K562 (cell line): ENCODE data around the gene PXK. TPM values are rescaled to one million over a fixed set of nuclear protein-coding genes. Genes with fewer than 3 reads are reported as not detected.
A peak's percentile ranks its signal among the peaks of the same experiment; 100 is the strongest.

ENCODE experiments used
- ATAC-seq: fragments of 200-7000 bp; cut with Tn5 transposase; 3 replicates; pipeline ENCODE4 v1.9.1; 2020; ENCODE audit warnings: moderate library complexity
- BruUV-seq: library from RNA; stranded (reverse); fragments of 400-500 nt; replicated peaks from 2 replicates; lab custom pipeline; 2021; lab: Mats Ljungman, UMichigan
- CTCF ChIA-PET: fragments of 300-600 bp; formaldehyde crosslinking; extraction: SDS; loops from one replicate; lab custom pipeline; 2021; ENCODE audit warnings: low intra/inter-chr PET ratio; lab: Yijun Ruan, JAX
- POLR2A ChIA-PET: fragments of 300-600, 350-650 bp; sonication (Branson Sonifier 250); formaldehyde crosslinking; extraction: SDS; loops from one replicate; lab custom pipeline; 2021; ENCODE audit warnings: antibody characterized with exemption, inconsistent platforms; lab: Yijun Ruan, JAX
- DNase-seq, 4 experiments: peaks; one replicate each; pipeline versions ENCODE4 v3.0.0 to v3.0.0-alpha.2; 2011 to 2018; ENCODE audit warnings: low spot score in 3 of 4, mixed read lengths in 3 of 4; ENCODE audit errors: extremely low read depth in 1 of 4
- FAIRE-seq: peaks from 2 replicates; lab custom pipeline; 2011; peaks lifted over from hg19 to GRCh38; lab: Jason Lieb, UNC
- H2AFZ ChIP-seq: 2 replicates; pipeline ENCODE4 v1.6.0; 2011; ENCODE audit warnings: low read depth, low read length, control low read depth, inconsistent platforms
- H3K27ac ChIP-seq: fragments of 200-600 bp; 3 replicates; pipeline ENCODE4 v1.8.0; 2011; ENCODE audit warnings: low read depth, mild to moderate bottlenecking, control low read depth, inconsistent platforms, low read length, moderate library complexity, mixed read lengths; ENCODE audit errors: extremely low read depth
- H3K27me3 ChIP-seq, 2 experiments: fragments of 300-600 bp in 1 of 2; 2 replicates in 1 of 2; 3 replicates in 1 of 2; pipeline versions ENCODE4 v1.6.0 to v1.8.0; 2011; ENCODE audit warnings: inconsistent platforms in 2 of 2, low read length in 2 of 2, mild to moderate bottlenecking in 1 of 2, mixed read lengths in 1 of 2, moderate library complexity in 1 of 2; ENCODE audit not compliant: control insufficient read depth in 2 of 2, insufficient read depth in 2 of 2
- H3K36me3 ChIP-seq: fragments of 300-600 bp; 3 replicates; pipeline ENCODE4 v1.8.0; 2011; ENCODE audit warnings: mild to moderate bottlenecking, low read length, inconsistent platforms; ENCODE audit not compliant: control insufficient read depth, insufficient read depth
- H3K4me1 ChIP-seq, 2 experiments: fragments of 200-600 bp in 1 of 2; replicated peaks in 1 of 2; 2 replicates in 1 of 2; 3 replicates in 1 of 2; pipeline versions ENCODE4 v1.5.1 to v1.8.0; 2011; ENCODE audit warnings: inconsistent platforms in 2 of 2, low read length in 2 of 2, mild to moderate bottlenecking in 1 of 2, mixed read lengths in 1 of 2, moderate library complexity in 1 of 2; ENCODE audit not compliant: control insufficient read depth in 2 of 2, insufficient read depth in 2 of 2
- H3K4me2 ChIP-seq: 2 replicates; pipeline ENCODE4 v1.6.1; 2011; ENCODE audit warnings: low read length, control low read depth, inconsistent platforms, mixed read lengths; ENCODE audit not compliant: insufficient read depth
- H3K4me3 ChIP-seq: fragments of 200-600 bp; sonication (generic), shearing (Covaris generic); 2 replicates; pipeline ENCODE4 v1.5.1; 2016; ENCODE audit warnings: control low read depth, inconsistent platforms
- H3K79me2 ChIP-seq: fragments of 200-600 bp; 3 replicates; pipeline ENCODE4 v1.8.0; 2011; ENCODE audit warnings: low read length, inconsistent platforms; ENCODE audit not compliant: control insufficient read depth, insufficient read depth
- H3K9ac ChIP-seq, 2 experiments: 2 replicates each; pipeline versions ENCODE4 v1.6.0 to v1.6.1; 2011; ENCODE audit warnings: low read depth in 2 of 2, low read length in 2 of 2, control low read depth in 1 of 2, inconsistent platforms in 1 of 2, mild to moderate bottlenecking in 1 of 2, mixed read lengths in 1 of 2; ENCODE audit not compliant: insufficient read depth in 1 of 2
- H3K9me1 ChIP-seq: one replicate; pipeline ENCODE4 v1.6.0; 2011; ENCODE audit warnings: inconsistent platforms, mild to moderate bottlenecking, low read length, moderate library complexity; ENCODE audit not compliant: control insufficient read depth, insufficient read depth
- H3K9me3 ChIP-seq: replicated peaks from 2 replicates; pipeline ENCODE4 v1.5.1; 2011; ENCODE audit warnings: low read depth, low read length, inconsistent platforms; ENCODE audit not compliant: control insufficient read depth, insufficient read depth
- H4K20me1 ChIP-seq: replicated peaks from 2 replicates; pipeline ENCODE4 v1.6.1; 2011; ENCODE audit warnings: low read length, inconsistent platforms, mixed read lengths; ENCODE audit not compliant: control insufficient read depth, insufficient read depth
- CTCF ChIP-seq, 3 experiments: IDR thresholded peaks in 2 of 3; conservative IDR thresholded peaks in 1 of 3; 2 replicates each; pipeline ENCODE4 v1.5.1; 2011 to 2012; ENCODE audit warnings: low read length in 3 of 3, mild to moderate bottlenecking in 3 of 3, control low read depth in 2 of 3, improper control_type of control experiment in 1 of 3, inconsistent platforms in 1 of 3, low read depth in 1 of 3, mixed read lengths in 1 of 3, moderate library complexity in 1 of 3; ENCODE audit not compliant: insufficient read depth in 2 of 3
- REST ChIP-seq, 2 experiments: fragments of 450-650 bp; formaldehyde crosslinking in 1 of 2; IDR thresholded peaks; 2 replicates each; pipeline versions ENCODE4 v1.4.0 to v1.6.1; 2014 to 2020; ENCODE audit warnings: mild to moderate bottlenecking in 2 of 2, borderline replicate concordance in 1 of 2, low read depth in 1 of 2
- SAFB2 ChIP-seq: fragments of 200-400 bp; formaldehyde crosslinking; IDR thresholded peaks from 2 replicates; pipeline ENCODE4 v1.6.1; 2018; ENCODE audit warnings: borderline replicate concordance, low read length, low read depth, moderate library complexity; ENCODE audit not compliant: severe bottlenecking
- SMC3 ChIP-seq: conservative IDR thresholded peaks from 2 replicates; pipeline ENCODE4 v1.6.1; 2011; ENCODE audit warnings: low read depth, low read length, improper control_type of control experiment; ENCODE audit not compliant: insufficient read depth
- ZBTB1 ChIP-seq: sonication (generic); formaldehyde crosslinking; IDR thresholded peaks from 2 replicates; pipeline ENCODE4 v1.8.1; 2023; ENCODE audit warnings: missing genetic modification reagents, low read depth, mild to moderate bottlenecking, borderline replicate concordance
- in situ Hi-C: fragments of 300-500 bp; cut with MboI; formaldehyde crosslinking; loops from 4 replicates; pipeline ENCODE4 v1.15.0; 2018; ENCODE audit warnings: inconsistent platforms, mixed read lengths
- intact Hi-C: fragments of 100-400 bp; cut with micrococcal nuclease; formaldehyde crosslinking; loops from 2 replicates; pipeline ENCODE4 v1.14.2; 2022
- polyA plus RNA-seq, 8 experiments: library from polyadenylated mRNA; depleted of rRNA in 4 of 8; stranded (reverse) in 5 of 8; unstranded in 3 of 8; fragments of >200 nt; fragmentation: Nextera tagmentation in 2 of 8; fragmentation: Illumina TruSeq in 1 of 8; extraction: Ambion mirVana in 2 of 8; extraction: Trizol in 1 of 8; gene quantifications; 2 replicates each; pipeline versions ENCODE4 v1.2.1 to v1.2.3, GENCODE V29; 2011 to 2014; ENCODE audit warnings: inconsistent platforms in 1 of 8, missing spikeins in 1 of 8
- total RNA-seq, 7 experiments: library from RNA; depleted of rRNA in 6 of 7; stranded (reverse); fragments of >200 nt in 6 of 7; fragmentation: Illumina TruSeq in 2 of 7; extraction: Trizol in 2 of 7; gene quantifications; 2 replicates each; pipeline versions ENCODE4 v1.2.1 to v1.2.3, GENCODE V29; 2011 to 2021; ENCODE audit warnings: low replicate concordance in 1 of 7
- TF ChIP-seq, protein P1 (sequence below): IDR thresholded peaks from 2 replicates; pipeline ENCODE4 v1.6.1; 2012; ENCODE audit warnings: low read depth, low read length, improper control_type of control experiment, borderline replicate concordance

The PXK gene
- total and polyA plus RNA-seq, 9 of the 15 experiments (the other 6 are each of a cell fraction or from before 2014, with no cell fraction given) = 3.3 to 19.9 (median 11.3) TPM

DNA sequence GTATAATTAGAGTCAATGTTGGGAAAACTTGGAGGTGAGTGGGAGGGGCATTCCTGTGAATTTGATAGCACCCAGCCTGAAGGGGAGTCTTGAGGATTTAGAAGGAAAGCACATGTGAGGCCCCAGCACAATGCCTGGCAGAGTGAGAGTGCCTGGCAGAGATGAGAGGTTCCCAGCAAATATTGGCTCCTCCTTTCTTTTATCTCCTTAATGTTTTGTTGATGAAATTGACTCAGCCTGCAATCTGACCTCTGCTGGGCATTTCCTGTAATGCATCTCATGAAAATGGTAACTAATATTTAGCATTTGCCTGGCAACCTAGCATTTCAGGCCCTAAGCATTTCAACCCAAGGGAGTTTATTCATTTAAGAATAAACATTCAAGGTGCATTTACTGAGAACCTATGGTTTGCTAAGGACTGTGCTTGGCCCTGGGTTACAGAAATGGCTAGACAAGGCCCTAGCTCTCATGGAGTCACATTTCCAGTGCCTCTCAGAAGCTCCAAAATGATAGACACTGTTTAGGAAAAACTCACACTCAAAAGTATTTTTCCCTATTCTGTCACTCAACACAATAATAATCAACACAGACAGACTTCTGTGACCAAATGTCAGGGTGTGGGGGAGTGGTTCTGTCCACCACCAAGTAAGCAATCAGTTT lies 82.0 kb downstream of the PXK start:
- H3K4me2 ChIP-seq = no peak overlapping the region
- H4K20me1 ChIP-seq = no peaks in the 10 kb centered on the region
- no peak overlapping the region for H3K4me3 ChIP-seq
- H3K27ac ChIP-seq = no peak overlapping the region
- H3K9me1 ChIP-seq = no peaks in the 10 kb centered on the region
- FAIRE-seq (peak; percentile 90), DNase-seq (peak; percentile 30 to 47 (median 36)), ATAC-seq (peak; percentile 67)
- H3K4me1 ChIP-seq = peaks cover 0 to 6% of the 10 kb centered on the region in 2 experiments; a peak in 2 of 5 replicates
- H2AFZ ChIP-seq = no peak overlapping the region
- H3K9ac ChIP-seq = no peak overlapping the region
- no peaks in the 10 kb centered on the region for H3K79me2 ChIP-seq
- no peaks in the 10 kb centered on the region for H3K27me3 ChIP-seq
- in situ Hi-C loops (loop anchor here (5.0 to 10.0 kb wide), 2 partner anchors 87 to 230 kb away; no protein-coding TSS in a partner anchor), intact Hi-C loops (loop anchor here (1.0 to 5.0 kb wide), 2 partner anchors 93 to 107 kb away; partner anchors contain the start of genes HTD2 and RPP14)
- no peaks in the 10 kb centered on the region for H3K9me3 ChIP-seq
- no TSS peak for BruUV-seq
- CTCF ChIA-PET = interaction anchor here (0.8 to 1.4 kb wide), 4 partner anchors 8 to 227 kb away, joined by 4 to 16 read pairs (median 6); no protein-coding TSS in a partner anchor
- peaks cover 10% of the 10 kb centered on the region for H3K36me3 ChIP-seq
- POLR2A ChIA-PET = no interaction called here
- TF ChIP-seq SAFB2 (no peak), SMC3 (peak; percentile 65), CTCF (IDR thresholded peaks at IDR 0.05 in 2 of 3, conservative IDR thresholded peaks at IDR 0.05 in 1 of 3; ENCODE audit: insufficient read depth in 2 of 3, low read depth in 1 of 3, low read length in 3 of 3) (peak; percentile 56 to 71 (median 58); a peak in 5 of 6 replicates), REST (IDR thresholded peaks at IDR 0.05; ENCODE audit: borderline replicate concordance) (peak; percentile 50; the same call in 1 of the 2 replicates), REST (CRISPR knock-in tag; IDR thresholded peaks at IDR 0.05; ENCODE audit: low read depth) (no peak), ZBTB1 (CRISPR knock-in tag) (no peak)
- TF ChIP-seq, protein P1, sequence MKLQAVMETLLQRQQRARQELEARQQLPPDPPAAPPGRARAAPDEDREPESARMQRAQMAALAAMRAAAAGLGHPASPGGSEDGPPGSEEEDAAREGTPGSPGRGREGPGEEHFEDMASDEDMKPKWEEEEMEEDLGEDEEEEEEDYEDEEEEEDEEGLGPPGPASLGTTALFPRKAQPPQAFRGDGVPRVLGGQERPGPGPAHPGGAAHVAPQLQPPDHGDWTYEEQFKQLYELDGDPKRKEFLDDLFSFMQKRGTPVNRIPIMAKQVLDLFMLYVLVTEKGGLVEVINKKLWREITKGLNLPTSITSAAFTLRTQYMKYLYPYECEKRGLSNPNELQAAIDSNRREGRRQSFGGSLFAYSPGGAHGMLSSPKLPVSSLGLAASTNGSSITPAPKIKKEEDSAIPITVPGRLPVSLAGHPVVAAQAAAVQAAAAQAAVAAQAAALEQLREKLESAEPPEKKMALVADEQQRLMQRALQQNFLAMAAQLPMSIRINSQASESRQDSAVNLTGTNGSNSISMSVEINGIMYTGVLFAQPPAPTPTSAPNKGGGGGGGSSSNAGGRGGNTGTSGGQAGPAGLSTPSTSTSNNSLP = peak; percentile 75
